OCI-LY3 (cell line): ENCODE data around the gene PCGF6.
A peak's percentile ranks its signal among the peaks of the same experiment; 100 is the strongest.
"Not testable (repeated sequence)": the region's sequence is repeated elsewhere in the genome, so short reads cannot be mapped to it uniquely, and the experiment has no call there.

Source experiments
- H2AFZ ChIP-seq: fragments of 200-600, 300-600 bp; shearing (Covaris generic); 2 replicates; pipeline ENCODE4 v1.6.0; 2014; ENCODE audit warnings: antibody characterized with exemption, low read depth, low read length
- H3K27ac ChIP-seq: fragments of 200-600, 300-600 bp; sonication (generic); 2 replicates; pipeline ENCODE4 v1.5.1; 2014; ENCODE audit warnings: mild to moderate bottlenecking, low read length, moderate library complexity, mixed read lengths
- H3K27me3 ChIP-seq: fragments of 200-600, 300-600 bp; sonication (generic); 2 replicates; pipeline ENCODE4 v1.6.1; 2014; ENCODE audit warnings: low read depth, low read length, mixed read lengths
- H3K36me3 ChIP-seq: fragments of 200-600, 300-600 bp; sonication (generic); replicated peaks from 2 replicates; pipeline ENCODE3; 2014; ENCODE audit warnings: low read depth, low read length, mixed read lengths
- H3K4me1 ChIP-seq: fragments of 300-600, 200-600 bp; sonication (generic); 2 replicates; pipeline ENCODE4 v1.6.1; 2014; ENCODE audit warnings: low read length, mixed read lengths
- H3K4me2 ChIP-seq: fragments of 200-600, 300-600 bp; sonication (generic); 2 replicates; pipeline ENCODE4 v1.6.1; 2014; ENCODE audit warnings: low read length, mixed read lengths
- H3K4me3 ChIP-seq: fragments of 300-600, 200-600 bp; sonication (generic); 2 replicates; pipeline ENCODE4 v1.5.1; 2014; ENCODE audit warnings: antibody characterized with exemption, mild to moderate bottlenecking, low read length, moderate library complexity
- H3K79me2 ChIP-seq: fragments of 300-600, 200-600 bp; shearing (Covaris generic); 2 replicates; pipeline ENCODE4 v1.6.1; 2014; ENCODE audit warnings: mild to moderate bottlenecking, low read length, mixed read lengths
- H3K9ac ChIP-seq: fragments of 300-600, 200-600 bp; shearing (Covaris generic); 2 replicates; pipeline ENCODE4 v1.6.0; 2014; ENCODE audit warnings: mild to moderate bottlenecking, low read length, moderate library complexity
- H3K9me3 ChIP-seq: fragments of 200-600, 300-600 bp; shearing (Covaris generic); 2 replicates; pipeline ENCODE4 v1.6.1; 2014; ENCODE audit warnings: low read length, mixed read lengths; ENCODE audit not compliant: insufficient read depth
- H4K20me1 ChIP-seq: fragments of 200-600, 300-600 bp; sonication (generic); 2 replicates; pipeline ENCODE4 v1.6.1; 2016; ENCODE audit warnings: low read length, mixed read lengths; ENCODE audit not compliant: insufficient read depth
- EZH2phosphoT487 ChIP-seq: fragments of 200-600 bp; shearing (Covaris generic); IDR thresholded peaks from 2 replicates; pipeline ENCODE4 v1.6.1; 2018; ENCODE audit warnings: antibody characterized with exemption, mixed run types, low read depth
- TF ChIP-seq, protein P1 (sequence below): fragments of 200-600, 300-600 bp; sonication (generic); IDR thresholded peaks from 2 replicates; pipeline ENCODE4 v1.5.1; 2014; ENCODE audit warnings: antibody characterized with exemption, low read length, low read depth

The PCGF6 gene

DNA sequence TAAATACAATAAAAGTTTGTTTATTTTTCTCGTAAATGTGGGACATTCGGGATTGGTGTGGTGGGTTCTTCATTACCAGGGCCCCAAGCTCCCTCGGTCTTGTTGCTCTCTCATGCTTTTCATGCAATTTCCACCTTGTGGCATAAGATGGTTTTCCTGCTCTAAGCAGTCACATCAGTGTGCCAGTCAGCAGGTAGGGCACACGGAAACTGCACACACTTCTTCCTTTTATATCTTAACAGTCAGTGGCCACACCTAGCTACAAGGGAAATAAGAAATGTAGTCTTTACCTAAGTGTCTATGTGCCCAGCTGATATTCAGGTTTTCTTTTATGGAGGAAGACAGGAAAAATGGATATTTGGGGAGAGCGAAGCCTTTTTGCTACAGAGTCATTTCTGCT, 23.3 kb upstream of the PCGF6 start:
- H3K27me3 ChIP-seq, result no peaks in the 10 kb centered on the region
- TF ChIP-seq, protein P1, sequence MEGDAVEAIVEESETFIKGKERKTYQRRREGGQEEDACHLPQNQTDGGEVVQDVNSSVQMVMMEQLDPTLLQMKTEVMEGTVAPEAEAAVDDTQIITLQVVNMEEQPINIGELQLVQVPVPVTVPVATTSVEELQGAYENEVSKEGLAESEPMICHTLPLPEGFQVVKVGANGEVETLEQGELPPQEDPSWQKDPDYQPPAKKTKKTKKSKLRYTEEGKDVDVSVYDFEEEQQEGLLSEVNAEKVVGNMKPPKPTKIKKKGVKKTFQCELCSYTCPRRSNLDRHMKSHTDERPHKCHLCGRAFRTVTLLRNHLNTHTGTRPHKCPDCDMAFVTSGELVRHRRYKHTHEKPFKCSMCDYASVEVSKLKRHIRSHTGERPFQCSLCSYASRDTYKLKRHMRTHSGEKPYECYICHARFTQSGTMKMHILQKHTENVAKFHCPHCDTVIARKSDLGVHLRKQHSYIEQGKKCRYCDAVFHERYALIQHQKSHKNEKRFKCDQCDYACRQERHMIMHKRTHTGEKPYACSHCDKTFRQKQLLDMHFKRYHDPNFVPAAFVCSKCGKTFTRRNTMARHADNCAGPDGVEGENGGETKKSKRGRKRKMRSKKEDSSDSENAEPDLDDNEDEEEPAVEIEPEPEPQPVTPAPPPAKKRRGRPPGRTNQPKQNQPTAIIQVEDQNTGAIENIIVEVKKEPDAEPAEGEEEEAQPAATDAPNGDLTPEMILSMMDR, result no peak
- no peak for TF ChIP-seq EZH2phosphoT487
- H3K4me3 ChIP-seq, result no peak overlapping the region
- H3K79me2 ChIP-seq, result peaks cover 21% of the 10 kb centered on the region
- peaks cover 10% of the 10 kb centered on the region for H3K36me3 ChIP-seq
- no peak overlapping the region for H3K27ac ChIP-seq
- H3K4me2 ChIP-seq, result no peak overlapping the region
- no peaks in the 10 kb centered on the region for H3K9me3 ChIP-seq
- H4K20me1 ChIP-seq, result no peaks in the 10 kb centered on the region
- no peak overlapping the region for H2AFZ ChIP-seq
- H3K9ac ChIP-seq, result no peak overlapping the region
- peaks cover 7% of the 10 kb centered on the region for H3K4me1 ChIP-seq

DNA sequence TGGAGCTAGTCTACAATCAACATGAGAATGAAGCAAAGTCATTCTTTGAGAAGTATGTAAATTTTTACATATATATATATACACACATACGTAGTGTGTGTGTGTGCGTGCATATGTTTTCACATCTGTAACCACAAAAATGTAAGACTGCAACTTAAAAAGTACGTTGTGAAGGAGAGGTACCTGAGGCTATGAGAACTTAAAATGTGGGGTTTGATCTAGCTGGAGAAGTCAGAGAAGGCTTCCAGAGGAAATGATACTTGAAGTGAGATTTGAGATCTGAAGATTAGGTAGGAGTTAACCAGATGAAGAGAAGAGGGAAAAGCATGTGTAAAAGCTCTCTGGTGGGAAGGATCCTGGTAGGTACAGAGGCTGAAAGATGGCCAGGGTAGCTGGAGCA, 22.6 kb upstream of the PCGF6 start:
- Histone ChIP-seq H3K9me3 (no peaks in the 10 kb centered on the region), H3K9ac (no peak overlapping the region), H3K4me3 (no peak overlapping the region), H3K27ac (no peak overlapping the region), H3K79me2 (peaks cover 28% of the 10 kb centered on the region), H4K20me1 (no peaks in the 10 kb centered on the region), H3K4me1 (peaks cover 7% of the 10 kb centered on the region), H3K36me3 (peaks cover 10% of the 10 kb centered on the region), H2AFZ (no peak overlapping the region), H3K4me2 (no peak overlapping the region), H3K27me3 (no peaks in the 10 kb centered on the region)
- no peak for TF ChIP-seq EZH2phosphoT487
- TF ChIP-seq, protein P1, result no peak

DNA sequence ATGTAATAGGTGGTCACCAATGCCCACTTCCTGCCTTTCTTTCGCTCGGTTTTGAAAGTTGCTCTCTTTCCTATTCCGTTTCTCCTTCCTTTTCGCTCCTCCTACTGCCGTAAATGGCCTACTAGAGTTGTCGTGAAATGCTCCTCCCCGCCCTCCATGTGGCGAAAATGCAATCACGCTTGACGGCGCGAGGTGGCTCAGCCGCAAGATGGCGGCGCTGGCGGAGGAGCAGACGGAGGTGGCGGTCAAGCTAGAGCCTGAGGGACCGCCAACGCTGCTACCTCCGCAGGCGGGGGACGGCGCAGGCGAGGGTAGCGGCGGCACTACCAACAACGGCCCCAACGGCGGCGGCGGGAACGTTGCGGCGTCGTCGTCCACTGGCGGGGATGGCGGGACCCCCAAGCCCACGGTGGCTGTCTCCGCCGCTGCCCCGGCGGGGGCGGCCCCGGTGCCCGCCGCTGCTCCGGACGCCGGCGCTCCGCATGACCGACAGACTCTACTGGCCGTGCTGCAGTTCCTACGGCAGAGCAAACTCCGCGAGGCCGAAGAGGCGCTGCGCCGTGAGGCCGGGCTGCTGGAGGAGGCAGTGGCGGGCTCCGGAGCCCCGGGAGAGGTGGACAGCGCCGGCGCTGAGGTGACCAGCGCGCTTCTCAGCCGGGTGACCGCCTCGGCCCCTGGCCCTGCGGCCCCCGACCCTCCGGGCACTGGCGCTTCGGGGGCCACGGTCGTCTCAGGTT, 17.0 kb upstream of the PCGF6 start, which contains the start of gene TAF5:
TSS of gene TAF5 (plus strand) at position 195 of the 737 bp plus-strand sequence. CDS start at position 209, 14 bp downstream.
- Histone ChIP-seq H4K20me1 (no peaks in the 10 kb centered on the region), H3K27me3 (no peaks in the 10 kb centered on the region), H3K27ac (peak within 1 kb of the TSS; percentile 67), H2AFZ (peak within 1 kb of the TSS; percentile 79), H3K79me2 (peaks cover 32% of the 10 kb centered on the region), H3K4me3 (peak within 1 kb of the TSS; percentile 86), H3K9ac (peak within 1 kb of the TSS; percentile 79), H3K4me2 (peak within 1 kb of the TSS; percentile 76), H3K36me3 (no peaks in the 10 kb centered on the region), H3K9me3 (no peaks in the 10 kb centered on the region), H3K4me1 (peaks cover 2% of the 10 kb centered on the region)
- TF ChIP-seq, protein P1, result no peak
- TF ChIP-seq EZH2phosphoT487, result no peak

DNA sequence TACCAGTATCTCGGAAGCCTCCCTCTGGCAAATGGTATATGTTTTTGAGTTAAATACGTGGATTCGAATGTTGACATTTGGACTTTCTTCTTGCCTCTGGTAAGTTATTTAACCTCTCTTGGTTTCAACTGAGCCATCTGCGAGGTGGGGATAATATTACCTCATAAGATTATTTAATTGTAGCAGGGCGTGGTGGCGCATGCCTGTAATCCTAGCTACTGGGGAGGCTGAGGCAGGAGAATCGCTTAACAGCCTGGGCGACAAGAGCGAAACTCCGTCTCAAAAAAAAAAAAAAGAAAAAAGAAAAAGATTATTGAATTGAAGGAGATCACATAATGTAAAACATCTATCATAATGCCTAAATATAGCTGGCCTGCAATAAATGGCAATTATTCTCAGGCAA, 16.4 kb upstream of the PCGF6 start:
- Histone ChIP-seq H3K4me3 (peak overlapping the region; percentile 86), H3K9ac (peak overlapping the region; percentile 53), H3K27ac (peak overlapping the region; percentile 58), H3K79me2 (peaks cover 32% of the 10 kb centered on the region), H4K20me1 (no peaks in the 10 kb centered on the region), H3K27me3 (no peaks in the 10 kb centered on the region), H3K36me3 (no peaks in the 10 kb centered on the region), H3K9me3 (no peaks in the 10 kb centered on the region), H3K4me1 (peaks cover 2% of the 10 kb centered on the region; the same call in 1 of the 2 replicates), H2AFZ (peak overlapping the region; percentile 79; the same call in 1 of the 2 replicates), H3K4me2 (peak overlapping the region; percentile 76)
- TF ChIP-seq, protein P1, result no peak
- no peak for TF ChIP-seq EZH2phosphoT487

- H3K27me3 ChIP-seq, H2AFZ ChIP-seq, H3K4me3 ChIP-seq, H3K9ac ChIP-seq, H3K27ac ChIP-seq, H3K9me3 ChIP-seq, H4K20me1 ChIP-seq, H3K4me1 ChIP-seq, H3K36me3 ChIP-seq, H3K4me2 ChIP-seq, H3K79me2 ChIP-seq: not testable (repeated sequence)
Measured at GRCh38 chr10:103360791-103361190, 9.9 kb upstream of the PCGF6 start.

DNA sequence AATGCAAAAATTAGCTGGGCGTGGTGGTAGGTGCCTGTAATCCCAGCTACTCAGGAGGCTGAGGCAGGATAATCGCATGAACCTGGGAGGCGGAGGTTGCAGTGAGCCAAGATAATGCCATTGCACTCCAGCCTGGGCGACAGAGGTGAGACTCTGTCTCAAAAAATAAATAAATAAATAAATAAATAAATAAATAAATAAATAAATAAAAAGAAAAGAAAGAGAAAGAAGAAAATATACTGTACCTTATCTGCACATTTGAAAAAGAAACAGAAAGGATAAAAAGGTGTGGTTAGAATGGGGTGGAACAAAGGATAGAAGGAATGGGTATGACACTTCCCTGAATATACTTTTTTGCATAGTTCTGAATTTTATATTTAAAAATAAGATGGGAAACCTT, 8.6 kb upstream of the PCGF6 start:
- H3K27ac ChIP-seq, H2AFZ ChIP-seq, H3K79me2 ChIP-seq, H3K36me3 ChIP-seq, H3K9ac ChIP-seq, H4K20me1 ChIP-seq, H3K4me3 ChIP-seq, H3K9me3 ChIP-seq, H3K27me3 ChIP-seq, H3K4me1 ChIP-seq, H3K4me2 ChIP-seq: not testable (repeated sequence)
